ENCODE measurements around the gene PRXL2A. TPM values are rescaled to one million over a fixed set of nuclear protein-coding genes. Genes with fewer than 3 reads are reported as not detected.

Gene PRXL2A
- total and polyA plus RNA-seq, 2 experiments from 2014 or later = 31.8 to 51.7 TPM

GRCh38 chr10:80448209-80448942 lies 40.0 kb downstream of the PRXL2A start:
- 0 out of 2 replicates have a peak, but pooled peaks cover 7% of the 10 kb centered on the region for H3K9me2 ChIP-seq (ENCODE audit: insufficient read depth)
- H2AFZ ChIP-seq = no peak overlapping the region
- H3K4me1 Mint-ChIP-seq = peaks cover 22% of the 10 kb centered on the region
- no peaks in the 10 kb centered on the region for H3K36me3 ChIP-seq (ENCODE audit: insufficient read depth)
- DNase-seq (ENCODE audit: low spot score) (no peak), ATAC-seq (no peak)
- no peaks in the 10 kb centered on the region; the same call in 1 of the 2 replicates for H4K20me1 ChIP-seq (replicated peaks; ENCODE audit: insufficient read depth)
- H3K4me3 ChIP-seq = no peak overlapping the region
- TF ChIP-seq STAT1 (IDR thresholded peaks at IDR 0.05; ENCODE audit: unreplicated experiment) (no peak), EZH2 (IDR thresholded peaks at IDR 0.05; ENCODE audit: low read depth, unreplicated experiment) (no peak), ZNF114 (CRISPR knock-in tag; IDR thresholded peaks at IDR 0.05) (no peak), CREB1 (CRISPR knock-in tag; IDR thresholded peaks at IDR 0.05; ENCODE audit: low read depth) (no peak), EZH2phosphoT487 (IDR thresholded peaks at IDR 0.05; ENCODE audit: unreplicated experiment) (no peak), CTCF (conservative IDR thresholded peaks at IDR 0.05; ENCODE audit: low read depth in 2 of 2) (no peak), JUNB (IDR thresholded peaks at IDR 0.05; ENCODE audit: unreplicated experiment) (no peak), ETS1 (IDR thresholded peaks at IDR 0.05) (no peak), POLR2AphosphoS5 (IDR thresholded peaks at IDR 0.05; ENCODE audit: low read depth) (no peak), ZNF462 (CRISPR knock-in tag; IDR thresholded peaks at IDR 0.05) (no peak)
- H3K4me3 Mint-ChIP-seq = no peak overlapping the region
- H3K27ac ChIP-seq (ENCODE audit: low read depth) = no peak overlapping the region
- no peak overlapping the region for H3K4me2 ChIP-seq
- peaks cover 7% of the 10 kb centered on the region for H3K27me3 Mint-ChIP-seq (ENCODE audit: insufficient read depth, low read depth, poor library complexity)
- H3K27me3 ChIP-seq (ENCODE audit: insufficient read depth) = peaks cover 5% of the 10 kb centered on the region; the same call in 1 of the 2 replicates
- H3F3A ChIP-seq (replicated peaks; ENCODE audit: low read depth) = 0 out of 2 replicates have a peak, but pooled peaks cover 3% of the 10 kb centered on the region
- no peak overlapping the region for H3K27ac Mint-ChIP-seq
- H3K79me2 ChIP-seq (replicated peaks; ENCODE audit: insufficient read depth) = no peaks in the 10 kb centered on the region
- H3K9me3 Mint-ChIP-seq = no peaks in the 10 kb centered on the region
- H3K4me1 ChIP-seq (ENCODE audit: insufficient read depth) = peaks cover 5% of the 10 kb centered on the region; the same call in 1 of the 2 replicates
- no peaks in the 10 kb centered on the region; the same call in 2 of the 3 replicates for H3K36me3 Mint-ChIP-seq (ENCODE audit: low read depth)

Measured in GM23338 (cell line).